HEK293 (cell line): ENCODE measurements around the gene CLCN2.

Experiments used
- CTCF ChIA-PET: fragments of 350-600 bp; formaldehyde crosslinking; extraction: SDS; loops from one replicate; lab custom pipeline; 2021; ENCODE audit warnings: antibody characterized with exemption; lab: Yijun Ruan, JAX
- POLR2A ChIA-PET: fragments of 300-600 bp; formaldehyde crosslinking; extraction: SDS; loops from one replicate; lab custom pipeline; 2020; ENCODE audit warnings: antibody characterized with exemption, inconsistent platforms; lab: Yijun Ruan, JAX
- H3K27ac ChIP-seq: fragments of 200-500 bp; sonication (Bioruptor generic); 2 replicates; pipeline ENCODE4 v1.5.1; 2014; ENCODE audit warnings: low read depth, low read length, control low read depth, inconsistent platforms; ENCODE audit errors: extremely low read depth
- H3K36me3 ChIP-seq, 2 experiments: fragments of 200-500 bp in 1 of 2; sonication (Bioruptor generic) in 1 of 2; 1 replicate in 1 of 2; 2 replicates in 1 of 2; pipeline ENCODE4 v1.5.1; 2014 to 2017; ENCODE audit warnings: inconsistent platforms in 2 of 2, low read length in 2 of 2; ENCODE audit not compliant: control insufficient read depth in 2 of 2, insufficient read depth in 1 of 2
- H3K4me1 ChIP-seq: fragments of 200-500 bp; sonication (Bioruptor generic); 2 replicates; pipeline ENCODE4 v1.5.1; 2014; ENCODE audit warnings: mild to moderate bottlenecking, low read length, inconsistent platforms; ENCODE audit not compliant: control insufficient read depth, insufficient read depth
- H3K4me3 ChIP-seq: 2 replicates; pipeline ENCODE4 v1.5.1; 2011; ENCODE audit warnings: low read depth, mild to moderate bottlenecking, control low read depth, low read length, moderate library complexity
- H3K9me3 ChIP-seq: fragments of 200-500 bp; sonication (Bioruptor generic); 2 replicates; pipeline ENCODE4 v1.5.1; 2014; ENCODE audit warnings: low read depth, low read length, inconsistent platforms; ENCODE audit not compliant: control insufficient read depth, insufficient read depth
- KLF8 ChIP-seq: fragments of 450-650 bp; formaldehyde crosslinking; IDR thresholded peaks from 2 replicates; pipeline ENCODE4 v1.5.1; 2016; ENCODE audit warnings: missing biosample characterization, missing genetic modification characterization
- PRDM4 ChIP-seq: fragments of 450-650 bp; formaldehyde crosslinking; IDR thresholded peaks from 2 replicates; pipeline ENCODE4 v1.5.1; 2017; ENCODE audit warnings: missing biosample characterization, missing genetic modification characterization
- SP3 ChIP-seq: fragments of 450-650 bp; formaldehyde crosslinking; IDR thresholded peaks from 2 replicates; pipeline ENCODE4 v1.5.1; 2016; ENCODE audit warnings: missing biosample characterization, missing genetic modification characterization
- SP7 ChIP-seq: fragments of 450-650 bp; formaldehyde crosslinking; IDR thresholded peaks from 2 replicates; pipeline ENCODE4 v1.5.1; 2016; ENCODE audit warnings: missing biosample characterization, missing genetic modification characterization
- ZBTB17 ChIP-seq: fragments of 450-650 bp; formaldehyde crosslinking; IDR thresholded peaks from 2 replicates; pipeline ENCODE4 v1.5.1; 2016; ENCODE audit warnings: missing biosample characterization, missing genetic modification characterization
- ZBTB26 ChIP-seq: fragments of 450-650 bp; formaldehyde crosslinking; optimal IDR thresholded peaks from 2 replicates; pipeline ENCODE3; 2016; ENCODE audit warnings: missing biosample characterization, mild to moderate bottlenecking, missing genetic modification characterization
- ZNF121 ChIP-seq: fragments of 450-650 bp; formaldehyde crosslinking; IDR thresholded peaks from 2 replicates; pipeline ENCODE4 v1.5.1; 2016; ENCODE audit warnings: missing biosample characterization, missing genetic modification characterization
- ZNF140 ChIP-seq: fragments of 450-650 bp; formaldehyde crosslinking; IDR thresholded peaks from 2 replicates; pipeline ENCODE4 v1.5.1; 2016; ENCODE audit warnings: missing biosample characterization, missing genetic modification characterization
- ZNF2 ChIP-seq: fragments of 450-650 bp; formaldehyde crosslinking; IDR thresholded peaks from 2 replicates; pipeline ENCODE4 v1.5.1; 2016; ENCODE audit warnings: missing biosample characterization, missing genetic modification characterization
- ZNF561 ChIP-seq: fragments of 450-650 bp; IDR thresholded peaks from 2 replicates; pipeline ENCODE4 v1.5.1; 2018; ENCODE audit warnings: missing biosample characterization, missing genetic modification characterization, borderline replicate concordance
- ZNF692 ChIP-seq: fragments of 450-650 bp; formaldehyde crosslinking; IDR thresholded peaks from 2 replicates; pipeline ENCODE4 v1.5.1; 2016; ENCODE audit warnings: missing biosample characterization, missing genetic modification characterization
- ZNF843 ChIP-seq: fragments of 450-650 bp; formaldehyde crosslinking; IDR thresholded peaks from 2 replicates; pipeline ENCODE4 v1.5.1; 2016; ENCODE audit warnings: missing biosample characterization, missing genetic modification characterization
- ZSCAN16 ChIP-seq: fragments of 450-650 bp; formaldehyde crosslinking; IDR thresholded peaks from 2 replicates; pipeline ENCODE4 v1.5.1; 2016; ENCODE audit warnings: missing biosample characterization, missing genetic modification characterization

CLCN2 gene

GRCh38 chr3:184298759-184299487 lies 62.5 kb downstream of the CLCN2 start, which contains the start of gene PSMD2 (continued):
- TF ChIP-seq ZBTB26 (tag by site-specific recombination) (peak; percentile 90), ZNF843 (tag by site-specific recombination) (peak; percentile 25; the same call in 1 of the 2 replicates), ZBTB17 (tag by site-specific recombination) (peak; percentile 36; the same call in 1 of the 2 replicates), KLF8 (tag by site-specific recombination) (peak; percentile 40; the same call in 1 of the 2 replicates), SP7 (tag by site-specific recombination) (peak; percentile 18; the same call in 1 of the 2 replicates), ZNF121 (tag by site-specific recombination) (0 out of 2 replicates have a peak, but pooled peaks have one; percentile 14), ZNF692 (tag by site-specific recombination) (peak; percentile 41; the same call in 1 of the 2 replicates), SP3 (tag by site-specific recombination) (peak; percentile 66), ZNF140 (tag by site-specific recombination) (no peak), ZSCAN16 (tag by site-specific recombination) (0 out of 2 replicates have a peak, but pooled peaks have one; percentile 12), PRDM4 (tag by site-specific recombination) (peak; percentile 26; the same call in 1 of the 2 replicates), ZNF2 (tag by site-specific recombination) (peak; percentile 36; the same call in 1 of the 2 replicates)

- no peaks in the 10 kb centered on the region for H3K4me1 ChIP-seq
- no peak for TF ChIP-seq ZNF561
- H3K36me3 ChIP-seq = peaks cover 11 to 20% of the 10 kb centered on the region in 2 experiments; a peak in 2 of 3 replicates
- ChIA-PET CTCF (interaction anchor here (2.1 kb wide), 1 partner anchor 69 kb away, joined by 8 read pairs; no protein-coding TSS in a partner anchor), POLR2A (no interaction called here)
- H3K4me3 ChIP-seq = no peak overlapping the region
- no peak overlapping the region for H3K27ac ChIP-seq
- H3K9me3 ChIP-seq = no peaks in the 10 kb centered on the region
Observed at GRCh38 chr3:184296616-184297015, 64.8 kb downstream of the CLCN2 start.
